GM12878 (cell line): ENCODE measurements around the gene ATP5F1B. TPM values are rescaled to one million over a fixed set of nuclear protein-coding genes. Genes with fewer than 3 reads are reported as not detected.
A peak's percentile ranks its signal among the peaks of the same experiment; 100 is the strongest.

ENCODE experiments used
- ATAC-seq: fragments of 200-7000 bp; cut with Tn5 transposase; 3 replicates; pipeline ENCODE4 v1.9.1; 2020; ENCODE audit warnings: mild to moderate bottlenecking, moderate library complexity
- BruUV-seq: library from RNA; stranded (reverse); fragments of 400-500 nt; replicated peaks from 2 replicates; lab custom pipeline; 2021; lab: Mats Ljungman, UMichigan
- CTCF ChIA-PET: fragments of 300-600 bp; sonication (Branson Sonifier 250); formaldehyde crosslinking; extraction: SDS; loops from one replicate; lab custom pipeline; 2021; ENCODE audit warnings: inconsistent platforms; lab: Yijun Ruan, JAX
- POLR2A ChIA-PET: fragments of 350-600 bp; formaldehyde crosslinking; extraction: SDS; loops from one replicate; lab custom pipeline; 2021; ENCODE audit warnings: inconsistent platforms; lab: Charles Lee
- RAD21 ChIA-PET: fragments of 300-600 bp; sonication (Branson Sonifier 250); formaldehyde crosslinking; loops from one replicate; lab custom pipeline; 2023; ENCODE audit warnings: antibody characterized with exemption; ENCODE audit not compliant: unreplicated experiment; lab: Charles Lee
- SMC1A ChIA-PET: fragments of 300-600 bp; sonication (Branson Sonifier 250); formaldehyde crosslinking; loops from one replicate; lab custom pipeline; 2023; ENCODE audit not compliant: unreplicated experiment, uncharacterized antibody; lab: Charles Lee
- DNase-seq: peaks from one replicate; pipeline ENCODE4 v3.0.0-alpha.2; 2011; ENCODE audit warnings: low read depth, low spot score
- FAIRE-seq: peaks from 3 replicates; lab custom pipeline; 2011; peaks lifted over from hg19 to GRCh38; lab: Jason Lieb, UNC
- H2AFZ ChIP-seq: 2 replicates; pipeline ENCODE4 v1.6.0; 2011; ENCODE audit warnings: low read depth, low read length, control low read depth; ENCODE audit not compliant: control insufficient read depth
- H3K27ac ChIP-seq: 2 replicates; pipeline ENCODE4 v1.5.1; 2011; ENCODE audit warnings: control low read depth; ENCODE audit not compliant: control insufficient read depth, insufficient read depth
- H3K27me3 ChIP-seq, 2 experiments: replicated peaks in 1 of 2; 2 replicates each; pipeline versions ENCODE4 v1.6.0 to v1.6.1; 2011; ENCODE audit warnings: low read length in 1 of 2; ENCODE audit not compliant: control insufficient read depth in 2 of 2, insufficient read depth in 2 of 2
- H3K36me3 ChIP-seq, 2 experiments: 2 replicates each; pipeline ENCODE4 v1.5.1; 2011; ENCODE audit warnings: low read length in 1 of 2; ENCODE audit not compliant: control insufficient read depth in 2 of 2, insufficient read depth in 2 of 2
- H3K4me1 ChIP-seq: 2 replicates; pipeline ENCODE4 v1.6.1; 2011; ENCODE audit warnings: mild to moderate bottlenecking, low read length, moderate library complexity, mixed read lengths; ENCODE audit not compliant: control insufficient read depth, insufficient read depth
- H3K4me2 ChIP-seq: 2 replicates; pipeline ENCODE4 v1.6.0; 2011; ENCODE audit warnings: control low read depth; ENCODE audit not compliant: control insufficient read depth, insufficient read depth
- H3K4me3 ChIP-seq: fragments of 200-600 bp; sonication (generic); 2 replicates; pipeline ENCODE4 v1.5.1; 2016
- H3K79me2 ChIP-seq: 2 replicates; pipeline ENCODE4 v1.6.0; 2011; ENCODE audit warnings: low read length; ENCODE audit not compliant: control insufficient read depth, insufficient read depth
- H3K9ac ChIP-seq: 2 replicates; pipeline ENCODE4 v1.8.0; 2011; ENCODE audit warnings: low read length, control low read depth, mixed read lengths; ENCODE audit not compliant: control insufficient read depth, insufficient read depth
- H3K9me3 ChIP-seq: replicated peaks from 3 replicates; pipeline ENCODE4 v1.5.1; 2011; ENCODE audit warnings: mild to moderate bottlenecking, low read length; ENCODE audit not compliant: control insufficient read depth, insufficient read depth
- H4K20me1 ChIP-seq: 2 replicates; pipeline ENCODE4 v1.6.0; 2011; ENCODE audit not compliant: control insufficient read depth, insufficient read depth
- CHD1 ChIP-seq: IDR thresholded peaks from 2 replicates; pipeline ENCODE4 v1.6.1; 2012; ENCODE audit warnings: low read depth, low read length, improper control_type of control experiment
- EED ChIP-seq: sonication (generic); IDR thresholded peaks from 2 replicates; pipeline ENCODE4 v1.6.1; 2016; ENCODE audit warnings: antibody characterized with exemption, low read depth
- MXI1 ChIP-seq: fragments of 150-350 bp; IDR thresholded peaks from 2 replicates; pipeline ENCODE4 v1.6.1; 2011; ENCODE audit warnings: low read depth, mild to moderate bottlenecking, inconsistent platforms, low read length, improper control_type of control experiment
- NBN ChIP-seq: fragments of 450-650 bp; IDR thresholded peaks from 2 replicates; pipeline ENCODE4 v1.6.1; 2016
- PML ChIP-seq: IDR thresholded peaks from 2 replicates; pipeline ENCODE4 v1.6.1; 2012; ENCODE audit warnings: low read length, inconsistent platforms
- RB1 ChIP-seq: fragments of 450-650 bp; formaldehyde crosslinking; IDR thresholded peaks from 2 replicates; pipeline ENCODE4 v1.6.1; 2017; ENCODE audit warnings: mild to moderate bottlenecking, borderline replicate concordance
- RELB ChIP-seq: fragments of 450-650 bp; IDR thresholded peaks from 2 replicates; pipeline ENCODE4 v1.6.1; 2017; ENCODE audit warnings: low read depth, mild to moderate bottlenecking, moderate library complexity
- SPI1 ChIP-seq: IDR thresholded peaks from 2 replicates; pipeline ENCODE4 v1.6.1; 2011; ENCODE audit warnings: low read depth, mild to moderate bottlenecking, low read length, moderate library complexity, borderline replicate concordance; ENCODE audit not compliant: insufficient read depth
- STAT1 ChIP-seq: fragments of 450-650 bp; conservative IDR thresholded peaks from 2 replicates; pipeline ENCODE4 v1.6.1; 2014; ENCODE audit warnings: antibody characterized with exemption, mild to moderate bottlenecking
- STAT3 ChIP-seq: IDR thresholded peaks from 2 replicates; pipeline ENCODE4 v1.6.1; 2011; ENCODE audit warnings: low read depth, low read length, improper control_type of control experiment
- TAF1 ChIP-seq: IDR thresholded peaks from 2 replicates; pipeline ENCODE4 v1.6.1; 2011; ENCODE audit warnings: mild to moderate bottlenecking, low read depth, low read length, borderline replicate concordance
- YY1 ChIP-seq: IDR thresholded peaks from 2 replicates; pipeline ENCODE4 v1.6.1; 2011; ENCODE audit warnings: low read depth, mild to moderate bottlenecking, low read length
- ZNF622 ChIP-seq: fragments of 450-650 bp; IDR thresholded peaks from 2 replicates; pipeline ENCODE4 v1.6.1; 2017; ENCODE audit warnings: mild to moderate bottlenecking, inconsistent platforms
- ZZZ3 ChIP-seq: IDR thresholded peaks from 2 replicates; pipeline ENCODE4 v1.6.1; 2011; ENCODE audit warnings: low read depth; ENCODE audit not compliant: control insufficient read depth, insufficient read length
- WGBS: methylation state at CpG from one replicate; pipeline ENCODE4 v1.1.6; 2016; ENCODE audit warnings: low lambda C conversion rate; ENCODE audit not compliant: insufficient replicate concordance, insufficient coverage; ENCODE audit errors: missing lambda C conversion rate; 5-methylcytosine and 5-hydroxymethylcytosine counted together
- in situ Hi-C: fragments of 300-500 bp; cut with MboI; formaldehyde crosslinking; loops from 9 replicates; pipeline ENCODE4 v1.14.3; 2018; ENCODE audit warnings: mixed read lengths
- intact Hi-C: fragments of 100-400 bp; cut with micrococcal nuclease; formaldehyde crosslinking; loops from one replicate; pipeline ENCODE4 v1.14.2; 2022; ENCODE audit not compliant: unreplicated experiment
- polyA plus RNA-seq, 11 experiments: library from polyadenylated mRNA; depleted of rRNA in 4 of 11; unstranded in 6 of 11; stranded (reverse) in 5 of 11; fragments of >200 nt; fragmentation: Nextera tagmentation in 4 of 11; fragmentation: Illumina TruSeq in 1 of 11; extraction: Ambion mirVana in 4 of 11; extraction: Trizol in 1 of 11; gene quantifications; 1 replicate in 1 of 11; 2 replicates in 10 of 11; pipeline versions ENCODE4 v1.2.1 to v1.2.3, GENCODE V29; 2011 to 2016; ENCODE audit warnings: inconsistent platforms in 2 of 11, missing spikeins in 2 of 11, low read depth in 1 of 11
- total RNA-seq, 4 experiments: library from RNA; depleted of rRNA in 3 of 4; stranded (reverse); fragments of >200 nt in 3 of 4; fragmentation: Illumina TruSeq in 1 of 4; extraction: Trizol in 1 of 4; gene quantifications; 2 replicates each; pipeline versions ENCODE4 v1.2.1 to v1.2.3, GENCODE V29; 2013 to 2021
- TF ChIP-seq, protein P1 (sequence below): IDR thresholded peaks from 2 replicates; pipeline ENCODE4 v1.6.1; 2012; ENCODE audit warnings: improper control_type of control experiment, low read depth, low read length; ENCODE audit not compliant: insufficient replicate concordance

The ATP5F1B gene
- total and polyA plus RNA-seq, 10 of the 15 experiments (the other 5 are each of a cell fraction or from before 2014, with no cell fraction given) = 671 to 1,908 (median 1,031) TPM

GRCh38 chr12:56687223-56688128 is 41.7 kb upstream of the ATP5F1B start:
- intact Hi-C loops = loop anchor here (1.0 to 5.0 kb wide), 6 partner anchors 38 to 570 kb away; partner anchors contain the start of genes NAB2, NACA, PRIM1 and RPL41
- Histone ChIP-seq H3K9me3 (no peaks in the 10 kb centered on the region), H3K27ac (peak overlapping the region; percentile 99), H3K36me3 (no peaks in the 10 kb centered on the region; a peak in 1 of 4 replicates), H3K27me3 (no peaks in the 10 kb centered on the region), H4K20me1 (0 out of 2 replicates have a peak, but pooled peaks cover under 1% of the 10 kb centered on the region), H3K4me1 (peaks cover under 1% of the 10 kb centered on the region), H3K4me3 (peak overlapping the region; percentile 90), H3K4me2 (peak overlapping the region; percentile 69), H3K9ac (peak overlapping the region; percentile 100), H2AFZ (peak overlapping the region; percentile 37), H3K79me2 (peaks cover 61% of the 10 kb centered on the region)
- DNase-seq = no peak
- ChIA-PET CTCF (interaction anchor here (1.3 to 6.1 kb wide), 3 partner anchors 51 to 424 kb away, joined by 4 to 58 read pairs (median 4); partner anchors contain the start of gene STAT6), POLR2A (interaction anchor here (0.7 to 8.8 kb wide), 13 partner anchors 10 to 64 kb away, joined by 3 to 155 read pairs (median 7); partner anchors contain the start of genes ATP5F1B, BAZ2A, NACA and PRIM1), RAD21 (interaction anchor here (0.8 to 9.0 kb wide), 6 partner anchors 29 to 424 kb away, joined by 3 to 176 read pairs (median 7); partner anchors contain the start of genes ATP5F1B, BAZ2A, NACA and STAT6), SMC1A (interaction anchor here (1.0 to 2.9 kb wide), 5 partner anchors 25 to 62 kb away, joined by 3 to 18 read pairs (median 5); partner anchors contain the start of gene NACA)
- peak; percentile 32 for ATAC-seq
- in situ Hi-C loops = no loop called here
- BruUV-seq = TSS peak; percentile 71
- FAIRE-seq = peak; percentile 80
- WGBS = 1% methylated on average over 62 of the region's 62 CpGs
- TF ChIP-seq ZZZ3 (no peak), YY1 (peak; percentile 28; the same call in 1 of the 2 replicates), MXI1 (peak; percentile 72; the same call in 1 of the 2 replicates), RELB (no peak), STAT3 (no peak), CHD1 (peak; percentile 27; the same call in 1 of the 2 replicates), EED (no peak), RB1 (0 out of 2 replicates have a peak, but pooled peaks have one; percentile 61), ZNF622 (no peak), PML (peak; percentile 13; the same call in 1 of the 2 replicates), TAF1 (peak; percentile 64; the same call in 1 of the 2 replicates), NBN (no peak; the same call in 1 of the 2 replicates), STAT1 (0 out of 2 replicates have a peak, but pooled peaks have one; percentile 33), SPI1 (no peak)
- TF ChIP-seq, protein P1, sequence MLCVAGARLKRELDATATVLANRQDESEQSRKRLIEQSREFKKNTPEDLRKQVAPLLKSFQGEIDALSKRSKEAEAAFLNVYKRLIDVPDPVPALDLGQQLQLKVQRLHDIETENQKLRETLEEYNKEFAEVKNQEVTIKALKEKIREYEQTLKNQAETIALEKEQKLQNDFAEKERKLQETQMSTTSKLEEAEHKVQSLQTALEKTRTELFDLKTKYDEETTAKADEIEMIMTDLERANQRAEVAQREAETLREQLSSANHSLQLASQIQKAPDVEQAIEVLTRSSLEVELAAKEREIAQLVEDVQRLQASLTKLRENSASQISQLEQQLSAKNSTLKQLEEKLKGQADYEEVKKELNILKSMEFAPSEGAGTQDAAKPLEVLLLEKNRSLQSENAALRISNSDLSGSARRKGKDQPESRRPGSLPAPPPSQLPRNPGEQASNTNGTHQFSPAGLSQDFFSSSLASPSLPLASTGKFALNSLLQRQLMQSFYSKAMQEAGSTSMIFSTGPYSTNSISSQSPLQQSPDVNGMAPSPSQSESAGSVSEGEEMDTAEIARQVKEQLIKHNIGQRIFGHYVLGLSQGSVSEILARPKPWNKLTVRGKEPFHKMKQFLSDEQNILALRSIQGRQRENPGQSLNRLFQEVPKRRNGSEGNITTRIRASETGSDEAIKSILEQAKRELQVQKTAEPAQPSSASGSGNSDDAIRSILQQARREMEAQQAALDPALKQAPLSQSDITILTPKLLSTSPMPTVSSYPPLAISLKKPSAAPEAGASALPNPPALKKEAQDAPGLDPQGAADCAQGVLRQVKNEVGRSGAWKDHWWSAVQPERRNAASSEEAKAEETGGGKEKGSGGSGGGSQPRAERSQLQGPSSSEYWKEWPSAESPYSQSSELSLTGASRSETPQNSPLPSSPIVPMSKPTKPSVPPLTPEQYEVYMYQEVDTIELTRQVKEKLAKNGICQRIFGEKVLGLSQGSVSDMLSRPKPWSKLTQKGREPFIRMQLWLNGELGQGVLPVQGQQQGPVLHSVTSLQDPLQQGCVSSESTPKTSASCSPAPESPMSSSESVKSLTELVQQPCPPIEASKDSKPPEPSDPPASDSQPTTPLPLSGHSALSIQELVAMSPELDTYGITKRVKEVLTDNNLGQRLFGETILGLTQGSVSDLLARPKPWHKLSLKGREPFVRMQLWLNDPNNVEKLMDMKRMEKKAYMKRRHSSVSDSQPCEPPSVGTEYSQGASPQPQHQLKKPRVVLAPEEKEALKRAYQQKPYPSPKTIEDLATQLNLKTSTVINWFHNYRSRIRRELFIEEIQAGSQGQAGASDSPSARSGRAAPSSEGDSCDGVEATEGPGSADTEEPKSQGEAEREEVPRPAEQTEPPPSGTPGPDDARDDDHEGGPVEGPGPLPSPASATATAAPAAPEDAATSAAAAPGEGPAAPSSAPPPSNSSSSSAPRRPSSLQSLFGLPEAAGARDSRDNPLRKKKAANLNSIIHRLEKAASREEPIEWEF = no peak
